Left lung (tissue), 10 donors: ENCODE measurements around the gene TNIK. TPM values are rescaled to one million over a fixed set of nuclear protein-coding genes. Genes with fewer than 3 reads are reported as not detected.

Experiments
- ATAC-seq: fragments of 200-7000 bp; cut with Tn5 transposase; one replicate; pipeline ENCODE4 v1.9.1; 2020; ENCODE audit warnings: moderate library complexity
- DNase-seq, 4 donors: peaks; one replicate each; pipeline ENCODE4 v3.0.0-alpha.2; 2013 to 2020
- H3K27ac ChIP-seq, 2 donors: fragments of 200-600 bp; sonication (generic) in 1 of 2; one replicate each; pipeline versions ENCODE4 v1.5.0 to v1.8.0; 2020 to 2021
- H3K27me3 ChIP-seq, 2 donors: fragments of 200-600 bp; sonication (generic) in 1 of 2; one replicate each; pipeline versions ENCODE4 v1.5.0 to v1.8.0; 2020 to 2021
- H3K36me3 ChIP-seq, 2 donors: fragments of 200-600 bp; sonication (generic) in 1 of 2; one replicate each; pipeline versions ENCODE4 v1.5.0 to v1.8.0; 2020 to 2021
- H3K4me1 ChIP-seq, 2 donors: fragments of 200-600 bp; one replicate each; pipeline ENCODE4 v1.8.0; 2021
- H3K4me3 ChIP-seq, 2 donors: fragments of 200-600 bp; sonication (generic) in 1 of 2; one replicate each; pipeline versions ENCODE4 v1.5.0 to v1.8.0; 2020 to 2021; ENCODE audit warnings: mild to moderate bottlenecking in 1 of 2
- H3K9me3 ChIP-seq, 2 donors: fragments of 200-600 bp; sonication (generic) in 1 of 2; one replicate each; pipeline versions ENCODE4 v1.5.0 to v1.8.0; 2020 to 2021
- intact Hi-C, 2 donors: fragments of 100-400 bp; cut with DNase I; formaldehyde crosslinking; loops; one replicate each; pipeline versions ENCODE4 v1.11.2 to v1.14.2; 2022
- polyA plus RNA-seq, 6 donors: library from polyadenylated mRNA; unstranded; fragments of 120-200 nt; gene quantifications; one replicate each; pipeline ENCODE4 v1.2.1, GENCODE V29; 2013; ENCODE audit not compliant: insufficient read length in 6 of 6
- total RNA-seq, 2 donors: library from RNA; stranded (reverse); fragmentation: NEBNext Ultra II Directional; extraction: Animal tissue kit (Norgen Biotek cat#: 25700); gene quantifications; one replicate each; pipeline ENCODE4 v1.2.1, GENCODE V29; 2021
- TF ChIP-seq, protein P1 (sequence below), 2 donors: fragments of 200-600 bp; sonication (generic) in 1 of 2; IDR thresholded peaks; one replicate each; pipeline versions ENCODE4 v1.5.0 to v1.8.0; 2021; ENCODE audit warnings: antibody characterized with exemption in 2 of 2
- donor health status: DM: no; HTN: yes; CAD: no.
- donor health status: DM: no; HTN: no; CAD: no.

TNIK gene
- total and polyA plus RNA-seq, 8 donors = 14.8 to 42.0 (median 17.4) TPM

DNA sequence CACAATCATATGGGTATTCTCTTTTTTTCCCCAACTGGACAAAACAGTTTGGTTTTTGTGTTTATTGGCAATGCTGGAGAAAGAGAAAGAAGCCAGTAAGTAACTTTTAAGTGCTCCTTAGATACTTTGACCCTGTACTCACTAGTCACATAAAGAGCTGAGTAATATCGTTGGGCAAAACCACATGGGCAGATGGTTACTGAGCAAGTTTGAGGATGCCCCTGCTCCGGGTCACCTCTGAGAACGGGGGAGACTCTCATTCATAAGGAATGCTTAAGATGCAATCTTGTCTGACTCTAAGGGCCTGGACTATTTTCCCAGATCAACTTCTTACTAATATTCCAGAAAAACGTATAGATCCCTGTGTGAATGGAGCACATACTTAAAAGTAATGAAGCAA, 327.3 kb downstream of the TNIK start:
- Histone ChIP-seq H3K27ac (no peak overlapping the region), H3K36me3 (peaks cover 0 to 15% of the 10 kb centered on the region in 2 donors), H3K27me3 (no peaks in the 10 kb centered on the region), H3K4me1 (no peaks in the 10 kb centered on the region), H3K4me3 (no peak overlapping the region), H3K9me3 (no peaks in the 10 kb centered on the region)
- ATAC-seq = no peak
- DNase-seq = no peak
- intact Hi-C loops = no loop called here
- TF ChIP-seq, protein P1, sequence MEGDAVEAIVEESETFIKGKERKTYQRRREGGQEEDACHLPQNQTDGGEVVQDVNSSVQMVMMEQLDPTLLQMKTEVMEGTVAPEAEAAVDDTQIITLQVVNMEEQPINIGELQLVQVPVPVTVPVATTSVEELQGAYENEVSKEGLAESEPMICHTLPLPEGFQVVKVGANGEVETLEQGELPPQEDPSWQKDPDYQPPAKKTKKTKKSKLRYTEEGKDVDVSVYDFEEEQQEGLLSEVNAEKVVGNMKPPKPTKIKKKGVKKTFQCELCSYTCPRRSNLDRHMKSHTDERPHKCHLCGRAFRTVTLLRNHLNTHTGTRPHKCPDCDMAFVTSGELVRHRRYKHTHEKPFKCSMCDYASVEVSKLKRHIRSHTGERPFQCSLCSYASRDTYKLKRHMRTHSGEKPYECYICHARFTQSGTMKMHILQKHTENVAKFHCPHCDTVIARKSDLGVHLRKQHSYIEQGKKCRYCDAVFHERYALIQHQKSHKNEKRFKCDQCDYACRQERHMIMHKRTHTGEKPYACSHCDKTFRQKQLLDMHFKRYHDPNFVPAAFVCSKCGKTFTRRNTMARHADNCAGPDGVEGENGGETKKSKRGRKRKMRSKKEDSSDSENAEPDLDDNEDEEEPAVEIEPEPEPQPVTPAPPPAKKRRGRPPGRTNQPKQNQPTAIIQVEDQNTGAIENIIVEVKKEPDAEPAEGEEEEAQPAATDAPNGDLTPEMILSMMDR (IDR thresholded peaks at IDR 0.05) = no peak

GRCh38 chr3:171129827-171130226, 330.4 kb downstream of the TNIK start:
- no peaks in the 10 kb centered on the region for H3K27me3 ChIP-seq
- intact Hi-C loops = no loop called here

DNA sequence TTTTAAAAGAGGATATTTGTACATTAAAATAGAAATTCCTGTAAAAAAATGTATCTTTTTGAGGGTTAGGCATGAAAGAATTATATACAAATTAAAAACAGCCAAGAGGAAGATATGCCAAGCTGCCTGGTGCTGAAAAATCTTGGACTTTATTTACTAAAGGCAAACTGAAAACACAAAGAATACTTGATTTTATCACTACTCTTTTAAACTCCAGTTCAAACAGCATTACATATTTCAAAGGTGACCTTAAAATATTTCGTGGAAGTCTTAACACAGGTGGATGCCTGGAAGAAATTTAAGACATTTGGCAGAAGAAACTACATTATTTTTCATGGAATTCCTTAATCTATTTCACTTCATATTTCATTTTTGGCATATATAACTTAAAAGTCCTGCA, 332.6 kb downstream of the TNIK start:
- ATAC-seq (no peak), DNase-seq (no peak)
- Histone ChIP-seq H3K27me3 (no peaks in the 10 kb centered on the region), H3K4me3 (no peak overlapping the region), H3K9me3 (no peaks in the 10 kb centered on the region), H3K4me1 (no peaks in the 10 kb centered on the region), H3K27ac (no peak overlapping the region), H3K36me3 (peaks cover 0 to 6% of the 10 kb centered on the region in 2 donors)
- intact Hi-C loops = no loop called here
- TF ChIP-seq, protein P1 (IDR thresholded peaks at IDR 0.05) = no peak

More at GRCh38 chr3:171129827-171130226, 330.4 kb downstream of the TNIK start:
- DNase-seq = no peak
- no peaks in the 10 kb centered on the region for H3K9me3 ChIP-seq
- H3K36me3 ChIP-seq = peaks cover 0 to 6% of the 10 kb centered on the region in 2 donors
- no peak overlapping the region for H3K4me3 ChIP-seq
- H3K4me1 ChIP-seq = no peaks in the 10 kb centered on the region
- ATAC-seq = no peak
- TF ChIP-seq, protein P1 (IDR thresholded peaks at IDR 0.05) = no peak
- no peak overlapping the region for H3K27ac ChIP-seq

DNA sequence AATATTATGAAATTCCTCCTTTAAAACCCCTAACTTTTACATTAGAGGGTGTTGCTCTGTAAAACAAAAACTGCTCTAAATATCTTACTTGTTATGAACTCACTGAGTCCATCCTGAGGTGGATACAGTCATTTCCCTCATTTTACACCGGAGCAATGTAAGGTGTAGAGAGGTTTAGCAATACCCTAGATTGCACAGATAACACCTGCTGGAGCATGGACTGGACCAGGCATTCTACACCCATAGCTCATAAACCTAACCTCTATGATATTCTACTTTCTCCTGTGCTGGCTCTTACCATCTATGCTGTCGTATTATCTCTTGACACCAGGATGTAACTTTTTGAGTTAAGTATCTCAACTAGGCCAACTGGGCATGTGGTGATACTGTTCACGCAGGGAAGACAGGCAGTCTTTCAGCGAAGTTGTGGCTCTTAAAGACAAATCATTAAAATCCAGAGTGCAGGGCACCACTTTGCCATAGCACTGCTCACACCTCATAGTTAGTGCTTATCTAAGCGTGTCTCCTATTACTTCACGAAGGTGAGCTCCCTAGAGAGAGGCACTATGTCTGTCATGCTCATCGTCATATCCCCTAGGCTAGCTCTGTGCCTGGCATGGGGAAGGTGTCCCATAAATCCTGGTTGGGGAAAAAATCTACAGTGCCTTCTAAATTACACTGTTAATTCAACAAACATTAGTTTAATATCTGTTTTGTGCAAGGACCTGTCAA, 333.6 kb downstream of the TNIK start:
- TF ChIP-seq, protein P1 (IDR thresholded peaks at IDR 0.05) = no peak
- no peak overlapping the region for H3K27ac ChIP-seq

GRCh38 chr3:171125010-171125409, 335.2 kb downstream of the TNIK start:
- intact Hi-C loops = no loop called here
- TF ChIP-seq, protein P1 (IDR thresholded peaks at IDR 0.05) = no peak
- no peak overlapping the region for H3K27ac ChIP-seq
- DNase-seq (no peak), ATAC-seq (no peak)
- no peaks in the 10 kb centered on the region for H3K9me3 ChIP-seq
- H3K4me1 ChIP-seq = no peaks in the 10 kb centered on the region
- H3K27me3 ChIP-seq = no peaks in the 10 kb centered on the region
- no peak overlapping the region for H3K4me3 ChIP-seq
- peaks cover 0 to 25% of the 10 kb centered on the region in 2 donors for H3K36me3 ChIP-seq

More for the DNA sequence above, 333.6 kb downstream of the TNIK start:
- ATAC-seq (no peak), DNase-seq (no peak)
- Histone ChIP-seq H3K36me3 (peaks cover 0 to 11% of the 10 kb centered on the region in 2 donors), H3K27me3 (no peaks in the 10 kb centered on the region), H3K4me1 (no peaks in the 10 kb centered on the region), H3K4me3 (no peak overlapping the region), H3K9me3 (no peaks in the 10 kb centered on the region)
- intact Hi-C loops = no loop called here
